IPS-NIHi11 (cell line): ENCODE measurements around the gene ACOX3.

ENCODE experiments used
- DNase-seq: peaks from one replicate; pipeline ENCODE4 v3.0.0; 2012; ENCODE audit warnings: mixed read lengths, low spot score

Gene ACOX3

DNA sequence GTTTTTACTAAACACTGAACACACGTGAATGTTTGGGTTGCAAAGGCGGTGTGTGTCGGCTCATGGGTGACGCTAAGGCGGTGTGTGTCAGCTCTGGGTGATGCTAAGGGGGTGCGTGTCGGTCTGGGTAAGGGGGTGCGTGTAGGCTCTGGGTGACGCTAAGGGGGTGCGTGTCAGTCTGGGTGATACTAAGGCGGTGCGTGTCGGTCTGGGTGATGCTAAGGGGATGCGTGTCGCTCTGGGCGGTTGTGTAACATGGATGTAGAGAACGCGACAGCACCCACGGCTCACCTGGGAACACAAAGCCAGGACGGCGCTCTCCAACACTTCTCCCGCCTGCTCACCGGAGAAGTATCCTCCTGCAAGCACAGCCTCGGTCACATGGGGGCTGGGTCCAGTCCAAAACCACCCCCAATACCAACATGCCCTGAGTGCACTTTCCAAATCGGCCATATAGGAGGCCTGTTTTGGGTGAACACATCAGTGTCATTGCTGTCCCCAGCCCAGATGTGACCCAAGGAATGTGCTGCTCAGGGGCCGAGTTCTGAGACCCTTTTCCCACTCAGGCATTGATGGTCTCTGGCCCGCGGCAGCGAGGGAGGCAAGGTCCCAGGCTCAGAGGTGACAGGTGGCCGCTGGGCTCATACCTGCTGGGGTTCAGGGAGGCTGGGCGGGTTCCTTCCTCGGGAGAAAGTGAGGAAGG, 67.1 kb downstream of the ACOX3 start:
- DNase-seq: no peak

DNA sequence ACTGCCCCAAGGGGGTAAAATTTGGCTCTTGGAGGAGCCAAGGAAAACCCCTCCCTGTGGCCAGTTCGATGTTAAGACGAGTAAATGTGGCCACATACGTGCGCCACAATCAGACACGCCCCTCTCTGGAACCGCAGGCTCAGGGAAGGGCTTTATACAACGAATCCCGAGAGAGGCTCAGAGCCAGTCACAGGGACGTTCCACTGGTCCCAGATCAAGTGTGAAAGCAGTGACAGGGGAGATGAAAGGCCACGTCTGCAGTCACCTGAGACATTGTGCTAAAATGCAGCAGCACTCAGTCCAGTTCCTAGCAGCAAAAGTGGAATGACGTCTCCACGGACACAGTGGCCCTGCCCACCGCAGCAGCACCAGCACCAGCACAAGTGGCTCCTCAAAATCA, 68.0 kb downstream of the ACOX3 start:
- DNase-seq: no peak

DNA sequence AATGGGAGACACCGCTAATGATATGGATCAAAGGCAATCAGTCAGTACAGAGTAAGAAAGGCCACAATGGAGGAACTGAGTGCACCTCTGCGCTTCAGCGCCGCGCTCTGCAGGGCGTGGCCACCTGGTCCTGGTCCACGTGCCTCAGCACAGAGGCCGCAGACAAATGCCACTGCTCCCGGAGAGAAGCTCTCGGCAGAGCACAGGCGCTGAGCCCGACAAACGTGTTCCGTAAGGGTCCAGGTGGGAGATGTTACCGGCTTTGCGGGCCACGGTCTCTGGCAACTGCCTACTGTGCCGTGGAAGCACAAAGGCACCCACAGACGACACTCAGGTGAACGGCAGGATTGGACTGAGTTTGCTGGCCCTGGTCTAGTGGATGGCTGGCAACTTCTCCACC, 68.9 kb downstream of the ACOX3 start:
- DNase-seq: no peak

DNA sequence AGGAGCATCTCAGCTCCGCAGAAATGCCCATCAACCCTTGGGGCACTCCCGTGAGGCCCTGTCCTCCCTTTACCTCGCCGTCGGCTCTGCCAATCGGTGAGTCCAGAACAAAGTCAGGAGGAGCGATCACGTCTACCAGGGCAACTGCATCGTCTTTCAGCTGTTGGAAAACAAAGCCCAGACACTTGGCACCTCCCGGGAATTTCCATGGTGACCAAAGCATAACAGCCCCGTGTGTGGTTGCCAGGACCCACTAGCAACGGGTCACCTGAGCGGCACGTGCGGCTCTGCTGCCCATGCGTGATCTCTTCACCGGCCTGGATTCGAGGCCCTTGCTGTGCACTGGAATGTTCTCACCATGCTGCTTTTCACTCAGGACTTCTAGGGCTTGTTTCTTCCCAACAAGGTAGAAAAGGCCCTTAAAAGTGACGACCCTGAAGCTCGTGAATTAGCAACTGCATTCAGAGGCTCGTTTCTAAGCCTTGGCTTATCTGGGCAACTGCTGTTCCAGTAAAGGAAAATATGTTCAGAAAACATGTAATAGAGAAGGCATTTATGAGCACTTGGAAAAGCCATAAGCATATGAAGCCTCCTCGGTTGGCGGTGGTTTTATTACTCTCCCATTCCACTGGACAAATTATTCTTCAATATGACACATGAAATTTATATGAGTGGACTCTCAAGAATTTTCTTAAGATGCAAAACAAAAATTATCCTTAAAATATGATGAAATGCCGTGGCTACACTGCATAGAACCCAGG, 69.5 kb downstream of the ACOX3 start:
- DNase-seq: no peak

- no peak for DNase-seq
Observed at GRCh38 chr4:8370106-8370787, 70.3 kb downstream of the ACOX3 start.

- DNase-seq: no peak
Observed at GRCh38 chr4:8369426-8370105, 71.0 kb downstream of the ACOX3 start.

DNA sequence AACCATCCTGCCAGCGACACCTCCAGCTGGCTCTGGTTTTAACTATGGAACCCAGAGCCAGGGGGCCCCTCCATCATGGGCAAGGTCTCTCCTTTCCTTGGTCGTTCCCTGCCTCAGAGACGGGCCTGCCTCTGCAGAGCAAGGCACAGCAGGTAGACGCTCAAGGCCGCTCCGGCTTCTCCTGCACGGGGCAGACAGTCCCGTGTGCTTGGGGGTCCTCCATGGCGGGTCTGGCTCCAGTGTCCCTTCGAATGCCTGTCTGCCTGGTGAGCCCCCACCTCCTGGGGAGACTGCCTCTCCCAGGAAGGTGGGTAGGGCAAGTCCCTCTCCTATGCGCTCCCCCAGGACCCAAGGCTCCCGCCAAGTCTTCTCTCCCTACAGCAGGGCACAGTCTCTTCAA, 71.5 kb downstream of the ACOX3 start:
- no peak for DNase-seq

DNA sequence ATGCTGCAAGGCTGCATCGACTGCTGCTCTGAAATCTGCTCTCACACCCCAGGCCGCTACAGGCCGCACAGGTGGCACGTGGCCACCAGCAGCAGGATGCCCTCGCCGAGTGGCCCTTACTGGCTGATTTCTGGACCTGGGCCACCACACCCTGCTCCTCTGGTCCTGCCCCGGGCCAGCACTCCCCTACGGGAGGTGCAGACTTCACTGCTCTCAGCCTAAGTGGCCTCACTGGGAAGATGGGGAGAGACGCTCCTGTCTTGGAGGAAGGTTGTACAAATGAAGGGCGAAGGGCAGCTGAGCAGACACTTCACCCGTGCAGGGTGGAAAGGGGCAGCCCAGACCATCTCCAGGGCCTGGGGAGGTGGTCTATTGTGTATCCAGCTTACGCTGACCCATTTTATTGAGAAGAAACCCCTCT, 72.5 kb downstream of the ACOX3 start:
- DNase-seq: no peak

- DNase-seq: no peak
Observed at GRCh38 chr4:8366601-8367000, 73.9 kb downstream of the ACOX3 start.

- DNase-seq: no peak
Observed at GRCh38 chr4:8365951-8366350, 74.6 kb downstream of the ACOX3 start.

GRCh38 chr4:8365353-8365752, 75.2 kb downstream of the ACOX3 start:
- no peak for DNase-seq

DNA sequence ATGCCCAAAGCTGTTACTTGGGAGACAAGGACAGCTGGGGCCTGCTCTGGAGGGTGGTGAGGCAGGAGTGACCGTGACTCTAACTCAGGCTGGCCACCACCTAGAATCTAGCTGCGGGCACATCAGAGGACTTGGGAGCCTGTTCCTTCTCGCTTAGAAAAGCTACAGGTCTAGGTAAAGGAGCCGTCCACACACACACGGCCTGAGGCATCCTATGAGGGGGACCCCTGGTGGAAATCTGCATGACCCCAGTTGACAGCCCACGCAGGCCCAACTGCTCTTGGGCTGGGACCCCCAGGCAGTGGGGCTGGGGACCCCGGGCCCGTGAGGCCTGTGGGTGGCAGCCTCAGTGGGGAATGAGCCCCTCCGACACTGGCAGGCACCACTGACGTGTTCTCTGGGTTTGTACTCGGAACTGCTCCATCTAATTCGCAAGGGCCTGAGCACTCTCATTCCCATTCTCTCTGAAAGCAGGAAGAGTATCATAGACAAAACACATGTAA, 75.6 kb downstream of the ACOX3 start:
- DNase-seq: no peak

- DNase-seq: no peak
Observed at GRCh38 chr4:8364141-8364540, 76.4 kb downstream of the ACOX3 start.

- no peak for DNase-seq
Observed at GRCh38 chr4:8362483-8362882, 78.0 kb downstream of the ACOX3 start.

GRCh38 chr4:8359193-8359592, 81.3 kb downstream of the ACOX3 start:
- DNase-seq: no peak

DNA sequence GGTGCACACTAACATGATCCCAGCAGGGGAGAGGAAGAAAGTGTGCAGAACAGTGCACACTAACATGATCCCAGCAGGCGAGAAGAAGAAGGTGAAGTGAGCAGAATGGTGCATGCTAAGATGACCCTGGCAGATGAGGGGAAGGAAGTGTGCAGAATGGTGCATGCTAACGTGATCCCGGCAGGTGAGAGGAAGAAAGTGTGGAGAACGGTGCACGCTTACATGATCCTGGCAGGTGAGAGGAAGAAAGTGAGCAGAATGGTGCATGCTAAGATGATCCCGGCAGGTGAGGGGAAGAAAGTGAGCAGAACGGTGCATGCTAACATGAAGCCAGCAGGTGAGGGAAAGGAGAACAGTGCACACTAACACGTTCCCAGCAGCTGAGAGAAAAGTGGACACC, 83.7 kb downstream of the ACOX3 start:
- no peak for DNase-seq

DNA sequence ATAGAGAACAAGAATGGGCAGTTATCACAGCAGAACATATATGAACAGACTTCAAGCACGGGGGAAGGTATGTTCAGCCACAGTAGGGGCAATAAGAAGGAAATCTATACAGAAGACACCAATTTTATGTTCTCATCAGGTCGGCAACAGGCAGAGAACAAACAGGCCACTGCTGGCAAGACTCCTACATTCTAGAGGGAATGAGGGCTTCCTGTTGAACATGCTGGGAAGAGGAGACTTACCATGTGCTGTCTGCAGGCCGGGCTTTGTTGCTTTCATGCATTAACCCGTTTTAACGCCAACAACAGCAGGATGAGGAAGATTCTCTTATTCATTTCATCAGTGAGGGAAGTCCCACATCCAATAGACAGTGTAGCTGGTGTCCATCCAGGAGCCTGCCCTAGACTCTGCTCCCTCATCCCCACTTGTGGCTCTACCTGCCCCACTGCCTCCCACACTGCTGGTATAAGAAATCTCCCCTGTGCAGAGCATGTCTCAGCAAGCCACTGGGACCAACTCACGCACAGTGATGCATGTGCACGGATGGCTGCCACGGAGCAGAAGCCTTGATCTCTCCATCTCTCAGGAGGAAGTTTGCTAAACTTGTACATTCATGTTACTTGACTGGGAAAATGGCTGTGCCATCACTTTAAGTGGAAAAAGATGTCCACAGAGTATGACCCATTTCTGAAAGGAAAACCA, 84.5 kb downstream of the ACOX3 start:
- DNase-seq: no peak

- DNase-seq: no peak
Observed at GRCh38 chr4:8355306-8355705, 85.2 kb downstream of the ACOX3 start.

GRCh38 chr4:8353912-8354453, 86.5 kb downstream of the ACOX3 start:
- DNase-seq: no peak

- no peak for DNase-seq
Observed at GRCh38 chr4:8353158-8353669, 87.3 kb downstream of the ACOX3 start.
